Measurements from ENCODE around the gene DSCAM.

GRCh38 chr21:40047993-40048730 lies 798.8 kb downstream of the DSCAM start:
- TF ChIP-seq CTCF (conservative IDR thresholded peaks at IDR 0.05; ENCODE audit: low read depth in 2 of 2) (no peak), EZH2 (IDR thresholded peaks at IDR 0.05; ENCODE audit: low read depth, unreplicated experiment) (no peak), POLR2AphosphoS5 (IDR thresholded peaks at IDR 0.05; ENCODE audit: low read depth) (no peak), EZH2phosphoT487 (IDR thresholded peaks at IDR 0.05; ENCODE audit: unreplicated experiment) (no peak), REST (IDR thresholded peaks at IDR 0.05; ENCODE audit: unreplicated experiment) (no peak), JUNB (IDR thresholded peaks at IDR 0.05; ENCODE audit: unreplicated experiment) (no peak), CREB1 (CRISPR knock-in tag; IDR thresholded peaks at IDR 0.05; ENCODE audit: low read depth) (no peak)

Data from GM23338 (cell line).